Activated CD8-positive, alpha-beta memory T cell treated with anti-CD3 and anti-CD28 coated beads, Interleukin-2, amount 50 U/mL, for 4 hours (primary cell): Measurements from ENCODE around the gene GARNL3.
A peak's percentile ranks its signal among the peaks of the same experiment; 100 is the strongest.

Experiments
- DNase-seq: peaks from one replicate; pipeline ENCODE4 v3.0.0-alpha.2; 2020

The GARNL3 gene

GRCh38 chr9:127390248-127390545 lies 125.6 kb downstream of the GARNL3 start:
- DNase-seq, result no peak

GRCh38 chr9:127390563-127390962 lies 126.0 kb downstream of the GARNL3 start:
- no peak for DNase-seq

- no peak for DNase-seq
Observed at GRCh38 chr9:127392166-127392565, 127.6 kb downstream of the GARNL3 start.

- no peak for DNase-seq
Observed at GRCh38 chr9:127392976-127393375, 128.4 kb downstream of the GARNL3 start.

GRCh38 chr9:127393645-127394044 lies 129.1 kb downstream of the GARNL3 start:
- no peak for DNase-seq

- no peak for DNase-seq
Observed at GRCh38 chr9:127395497-127396252, 131.1 kb downstream of the GARNL3 start.

GRCh38 chr9:127396253-127396807 lies 131.8 kb downstream of the GARNL3 start:
- no peak for DNase-seq

- peak; percentile 82 for DNase-seq
Observed at GRCh38 chr9:127396808-127397645, 132.5 kb downstream of the GARNL3 start, which contains the start of gene SLC2A8. TSS of gene SLC2A8 (plus strand) at chr9:127397169. CDS start at chr9:127397231, 62 bp downstream.

GRCh38 chr9:127397646-127398274 lies 133.2 kb downstream of the GARNL3 start:
- DNase-seq, result peak; percentile 52

GRCh38 chr9:127398275-127398647 lies 133.7 kb downstream of the GARNL3 start:
- DNase-seq, result no peak

GRCh38 chr9:127398715-127399400 lies 134.3 kb downstream of the GARNL3 start:
- no peak for DNase-seq

- DNase-seq, result no peak
Observed at GRCh38 chr9:127399736-127400269, 135.2 kb downstream of the GARNL3 start.

- no peak for DNase-seq
Observed at GRCh38 chr9:127402401-127403090, 138.0 kb downstream of the GARNL3 start.

GRCh38 chr9:127403507-127404192 lies 139.1 kb downstream of the GARNL3 start:
- DNase-seq, result no peak

- no peak for DNase-seq
Observed at GRCh38 chr9:127404631-127405030, 140.1 kb downstream of the GARNL3 start.

- no peak for DNase-seq
Observed at GRCh38 chr9:127405344-127406125, 141.0 kb downstream of the GARNL3 start.

GRCh38 chr9:127406799-127407491 lies 142.4 kb downstream of the GARNL3 start:
- no peak for DNase-seq

GRCh38 chr9:127407492-127407843 lies 142.9 kb downstream of the GARNL3 start:
- no peak for DNase-seq

- DNase-seq, result no peak
Observed at GRCh38 chr9:127411122-127411521, 146.5 kb downstream of the GARNL3 start.

GRCh38 chr9:127415141-127415540 lies 150.6 kb downstream of the GARNL3 start:
- no peak for DNase-seq
